ENCODE measurements around the gene ACTR3. TPM values are rescaled to one million over a fixed set of nuclear protein-coding genes. Genes with fewer than 3 reads are reported as not detected.

Gene ACTR3
- total and polyA plus RNA-seq, 2 of the 4 experiments (the other 2 are of a cell fraction) = 246 to 307 TPM

DNA sequence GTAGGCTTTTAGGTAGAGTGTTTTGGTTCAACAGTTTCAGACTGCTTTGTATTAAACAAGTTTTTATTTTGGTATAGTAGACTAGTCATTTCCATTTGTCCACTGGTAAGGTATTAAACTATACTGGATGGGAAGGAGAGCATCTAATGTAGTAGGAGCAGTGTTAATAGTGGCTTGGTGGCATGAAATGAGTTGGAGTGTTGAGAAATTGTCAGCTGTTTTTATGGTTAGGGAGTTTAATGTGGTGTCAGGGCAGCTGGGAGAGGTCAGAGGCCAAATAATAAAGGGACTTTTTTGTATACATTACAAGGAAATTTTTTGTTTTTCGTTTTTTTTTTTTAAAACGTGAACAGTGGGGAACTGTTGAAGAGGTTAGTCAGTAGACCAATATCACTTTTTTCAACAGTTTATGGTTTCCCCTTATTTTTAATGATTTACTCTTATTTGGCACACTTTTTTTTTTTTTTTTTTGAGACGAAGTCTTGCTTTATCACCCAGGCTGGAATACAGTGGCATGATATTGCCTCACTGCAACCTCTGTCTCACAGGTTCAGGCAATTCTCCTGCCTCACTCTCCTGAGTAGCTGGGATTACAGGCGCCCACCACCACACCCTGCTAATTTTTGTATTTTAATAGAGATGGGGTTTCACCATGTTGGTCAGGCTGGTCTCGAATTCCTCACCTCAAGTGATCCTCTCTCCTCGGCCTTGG is 21.2 kb downstream of the ACTR3 start:
- no peak overlapping the region for H3K56ac ChIP-seq (ENCODE audit: extremely low read depth, insufficient read depth, low read length)
- H3K9ac ChIP-seq (ENCODE audit: low read depth, low read length) = no peak overlapping the region
- H2BK20ac ChIP-seq (ENCODE audit: low read depth, low read length) = no peak overlapping the region
- DNase-seq (no peak), ATAC-seq (ENCODE audit: low read depth) (peak; percentile 56)
- no peak overlapping the region for H3K18ac ChIP-seq (ENCODE audit: low read depth, low read length)
- TF ChIP-seq CEBPB (IDR thresholded peaks at IDR 0.05; ENCODE audit: low read depth, low read length) = no peak
- TF ChIP-seq, protein P1, sequence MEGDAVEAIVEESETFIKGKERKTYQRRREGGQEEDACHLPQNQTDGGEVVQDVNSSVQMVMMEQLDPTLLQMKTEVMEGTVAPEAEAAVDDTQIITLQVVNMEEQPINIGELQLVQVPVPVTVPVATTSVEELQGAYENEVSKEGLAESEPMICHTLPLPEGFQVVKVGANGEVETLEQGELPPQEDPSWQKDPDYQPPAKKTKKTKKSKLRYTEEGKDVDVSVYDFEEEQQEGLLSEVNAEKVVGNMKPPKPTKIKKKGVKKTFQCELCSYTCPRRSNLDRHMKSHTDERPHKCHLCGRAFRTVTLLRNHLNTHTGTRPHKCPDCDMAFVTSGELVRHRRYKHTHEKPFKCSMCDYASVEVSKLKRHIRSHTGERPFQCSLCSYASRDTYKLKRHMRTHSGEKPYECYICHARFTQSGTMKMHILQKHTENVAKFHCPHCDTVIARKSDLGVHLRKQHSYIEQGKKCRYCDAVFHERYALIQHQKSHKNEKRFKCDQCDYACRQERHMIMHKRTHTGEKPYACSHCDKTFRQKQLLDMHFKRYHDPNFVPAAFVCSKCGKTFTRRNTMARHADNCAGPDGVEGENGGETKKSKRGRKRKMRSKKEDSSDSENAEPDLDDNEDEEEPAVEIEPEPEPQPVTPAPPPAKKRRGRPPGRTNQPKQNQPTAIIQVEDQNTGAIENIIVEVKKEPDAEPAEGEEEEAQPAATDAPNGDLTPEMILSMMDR (conservative IDR thresholded peaks at IDR 0.05; ENCODE audit: low read depth, low read length) = no peak
- TF ChIP-seq BHLHE40 (IDR thresholded peaks at IDR 0.05; ENCODE audit: low read depth, low read length) = no peak
- no peak for TF ChIP-seq MXI1 (IDR thresholded peaks at IDR 0.05; ENCODE audit: borderline replicate concordance, low read depth, low read length)
- TF ChIP-seq, protein P2, sequence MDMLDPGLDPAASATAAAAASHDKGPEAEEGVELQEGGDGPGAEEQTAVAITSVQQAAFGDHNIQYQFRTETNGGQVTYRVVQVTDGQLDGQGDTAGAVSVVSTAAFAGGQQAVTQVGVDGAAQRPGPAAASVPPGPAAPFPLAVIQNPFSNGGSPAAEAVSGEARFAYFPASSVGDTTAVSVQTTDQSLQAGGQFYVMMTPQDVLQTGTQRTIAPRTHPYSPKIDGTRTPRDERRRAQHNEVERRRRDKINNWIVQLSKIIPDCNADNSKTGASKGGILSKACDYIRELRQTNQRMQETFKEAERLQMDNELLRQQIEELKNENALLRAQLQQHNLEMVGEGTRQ (IDR thresholded peaks at IDR 0.05; ENCODE audit: low read depth, low read length) = no peak
- no peak for TF ChIP-seq RAD21 (IDR thresholded peaks at IDR 0.05; ENCODE audit: low read length)
- TF ChIP-seq NFE2L2 (IDR thresholded peaks at IDR 0.05; ENCODE audit: low read depth, low read length) = no peak
- no peak for TF ChIP-seq POLR2A (IDR thresholded peaks at IDR 0.05; ENCODE audit: low read depth, low read length)
- TF ChIP-seq RFX5 (IDR thresholded peaks at IDR 0.05; ENCODE audit: low read depth, low read length) = no peak
- no peak for TF ChIP-seq MAZ (IDR thresholded peaks at IDR 0.05; ENCODE audit: borderline replicate concordance, low read depth, low read length)
- TF ChIP-seq, protein P3, sequence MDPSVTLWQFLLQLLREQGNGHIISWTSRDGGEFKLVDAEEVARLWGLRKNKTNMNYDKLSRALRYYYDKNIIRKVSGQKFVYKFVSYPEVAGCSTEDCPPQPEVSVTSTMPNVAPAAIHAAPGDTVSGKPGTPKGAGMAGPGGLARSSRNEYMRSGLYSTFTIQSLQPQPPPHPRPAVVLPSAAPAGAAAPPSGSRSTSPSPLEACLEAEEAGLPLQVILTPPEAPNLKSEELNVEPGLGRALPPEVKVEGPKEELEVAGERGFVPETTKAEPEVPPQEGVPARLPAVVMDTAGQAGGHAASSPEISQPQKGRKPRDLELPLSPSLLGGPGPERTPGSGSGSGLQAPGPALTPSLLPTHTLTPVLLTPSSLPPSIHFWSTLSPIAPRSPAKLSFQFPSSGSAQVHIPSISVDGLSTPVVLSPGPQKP (IDR thresholded peaks at IDR 0.05; ENCODE audit: borderline replicate concordance, low read depth, low read length) = no peak
- TF ChIP-seq RCOR1 (IDR thresholded peaks at IDR 0.05; ENCODE audit: insufficient replicate concordance, low read length) = no peak
- no peak for TF ChIP-seq CHD1 (IDR thresholded peaks at IDR 0.05; ENCODE audit: low read depth, low read length)
- TF ChIP-seq SMC3 (IDR thresholded peaks at IDR 0.05; ENCODE audit: low read depth, low read length) = no peak
- intact Hi-C loops (cut with micrococcal nuclease) (no loop called here), in situ Hi-C loops (cut with MboI; ENCODE audit: low sequenced_read_pairs) (no loop called here), dilution Hi-C loops (cut with HindIII; ENCODE audit: low sequenced_read_pairs, unreplicated experiment) (no loop called here)
- no peak overlapping the region for H2BK5ac ChIP-seq (ENCODE audit: low read depth, low read length, poor library complexity, severe bottlenecking)
- no peaks in the 10 kb centered on the region for H3K9me3 ChIP-seq (ENCODE audit: control insufficient read depth, insufficient read depth, low read length)
- no peak overlapping the region for H4K8ac ChIP-seq (ENCODE audit: low read depth in 2 of 2, low read length in 2 of 2)
- H3K4me2 ChIP-seq (ENCODE audit: low read depth, low read length) = no peak overlapping the region
- no peak overlapping the region for H3K14ac ChIP-seq (replicated peaks; ENCODE audit: low read depth, low read length)
- H3K23ac ChIP-seq (ENCODE audit: low read depth, low read length) = no peak overlapping the region
- peaks cover 7% of the 10 kb centered on the region for H3K36me3 ChIP-seq (ENCODE audit: control insufficient read depth, insufficient read depth, low read length)
- no peak overlapping the region for H2AFZ ChIP-seq (replicated peaks; ENCODE audit: low read length, poor library complexity)
- ChIA-PET CTCF (interaction anchor here (0.7 to 0.9 kb wide), 2 partner anchors 12 to 15 kb away, joined by 3 to 4 read pairs; no protein-coding TSS in a partner anchor), POLR2A (ENCODE audit: unreplicated experiment) (no interaction called here)
- WGBS, 2 experiments (ENCODE audit: extremely low coverage in 2 of 2, insufficient read length in 1 of 2) = no CpG with 5 or more reads among the region's 6 CpGs
- no peaks in the 10 kb centered on the region for H3K27me3 ChIP-seq (ENCODE audit: control insufficient read depth, insufficient read depth, low read length)
- no peak overlapping the region for H2BK15ac ChIP-seq (ENCODE audit: low read depth, low read length)
- no peak overlapping the region for H3K4me3 ChIP-seq (ENCODE audit: insufficient read depth, low read depth, low read length)
- no peak overlapping the region for H4K91ac ChIP-seq (ENCODE audit: insufficient read depth, low read depth, low read length)
- H2AK9ac ChIP-seq (replicated peaks; ENCODE audit: low read depth, low read length, poor library complexity) = no peak overlapping the region
- peaks cover 10% of the 10 kb centered on the region for H3K9me1 ChIP-seq (ENCODE audit: insufficient read depth, low read length)
- H4K20me1 ChIP-seq (ENCODE audit: insufficient read depth, low read length) = peaks cover 92% of the 10 kb centered on the region
- no peak overlapping the region for H2AK5ac ChIP-seq (ENCODE audit: low read depth, low read length)
- H3K4ac ChIP-seq (ENCODE audit: low read depth, low read length) = no peak overlapping the region
- no peak overlapping the region for H3K27ac ChIP-seq (ENCODE audit: insufficient read depth, low read length)
- peaks cover 0 to 31% of the 10 kb centered on the region in 2 experiments; a peak in 2 of 4 replicates for H3K79me1 ChIP-seq (ENCODE audit: low read depth in 1 of 2, low read length in 2 of 2)
- no peak overlapping the region for H2BK120ac ChIP-seq (ENCODE audit: low read depth, low read length)
- no peaks in the 10 kb centered on the region; the same call in 1 of the 2 replicates for H3K4me1 ChIP-seq (ENCODE audit: control insufficient read depth, insufficient read depth, low read length)
- H4K5ac ChIP-seq (ENCODE audit: low read depth, low read length) = no peak overlapping the region
- no TSS peak for BruUV-seq (replicated peaks)
